GM23248 (cell line): ENCODE data around the gene SLC6A11.

ENCODE experiments used
- EZH2 ChIP-seq: fragments of 200-600 bp; sonication (generic); IDR thresholded peaks from 2 replicates; pipeline ENCODE4 v1.6.1; 2018; ENCODE audit warnings: antibody characterized with exemption, mild to moderate bottlenecking; ENCODE audit not compliant: insufficient read depth, poor library complexity, severe bottlenecking
- EZH2phosphoT487 ChIP-seq: fragments of 200-600 bp; sonication (generic); IDR thresholded peaks from 2 replicates; pipeline ENCODE4 v1.6.1; 2018; ENCODE audit warnings: antibody characterized with exemption, moderate library complexity, mild to moderate bottlenecking, low read depth; ENCODE audit not compliant: insufficient read depth

DNA sequence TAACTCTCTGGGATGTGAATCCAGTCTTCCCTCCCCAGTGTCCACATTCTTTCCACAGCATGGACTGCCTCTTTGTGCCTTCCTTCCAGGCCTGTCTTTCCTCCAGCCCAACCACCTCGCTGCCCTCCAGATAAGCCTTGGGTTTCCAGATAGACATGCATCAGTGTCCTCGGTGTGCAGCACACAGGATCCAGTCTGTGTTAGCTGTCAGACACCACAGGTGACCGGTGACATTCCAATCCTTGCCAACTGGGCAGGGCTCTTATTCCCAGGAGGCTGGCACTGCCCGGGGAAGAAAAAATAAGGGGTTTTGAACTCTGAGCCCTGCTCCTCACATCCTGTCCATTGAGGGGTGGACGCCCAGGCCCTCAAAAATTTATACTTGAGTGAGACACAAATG is 170.6 kb downstream of the SLC6A11 start:
- TF ChIP-seq EZH2 (no peak), EZH2phosphoT487 (no peak)
